Stimulated activated CD8-positive, alpha-beta memory T cell treated with anti-CD3 and anti-CD28 coated beads, Interleukin-2, amount 100 ng/mL, for 48 hours (primary cell): ENCODE measurements around the gene SPTBN1.

Experiments used
- DNase-seq, 2 donors: peaks; one replicate each; pipeline ENCODE4 v3.0.0-alpha.2; 2020; ENCODE audit warnings: low read depth in 2 of 2

The SPTBN1 gene

DNA sequence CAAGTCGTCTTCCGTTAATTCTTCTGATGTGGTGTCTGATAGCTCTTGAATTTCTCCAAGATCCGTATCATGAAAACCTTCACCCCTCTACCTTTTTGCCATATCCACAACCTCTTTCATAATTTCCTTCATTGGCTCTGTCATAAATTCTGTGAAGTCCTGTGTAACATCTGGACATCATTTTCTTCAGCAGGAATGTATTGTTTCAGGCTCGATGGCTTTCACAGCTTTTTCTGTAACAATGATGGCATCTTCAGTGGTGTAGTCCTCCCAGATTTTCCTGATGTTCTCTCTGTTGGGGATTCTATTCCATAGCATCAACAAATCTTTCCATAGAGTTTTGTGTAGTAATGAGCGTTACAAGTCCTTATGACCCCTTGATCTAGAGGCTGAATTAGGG, 153.1 kb downstream of the SPTBN1 start:
- no peak for DNase-seq

DNA sequence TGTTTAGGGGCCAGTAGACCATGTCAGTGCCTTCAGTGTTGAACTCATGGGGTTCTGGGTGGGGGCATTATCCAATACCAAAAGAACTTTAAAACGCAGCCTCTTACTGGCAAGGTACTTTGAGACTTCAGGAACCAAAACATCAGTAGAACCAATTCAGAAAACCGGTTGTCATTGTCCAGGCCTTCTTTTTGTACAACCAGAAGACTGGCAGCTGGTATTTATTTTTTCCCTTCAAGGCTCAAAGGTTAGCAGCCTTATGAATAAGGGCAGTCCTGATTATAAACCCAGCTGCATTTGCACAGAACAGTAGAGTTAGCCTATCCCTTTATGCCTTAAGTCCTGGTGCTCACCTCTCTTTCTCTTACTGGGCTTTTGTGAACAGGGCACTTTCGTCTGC, 153.5 kb downstream of the SPTBN1 start:
- no peak for DNase-seq

GRCh38 chr2:54610700-54611099, 154.6 kb downstream of the SPTBN1 start:
- no peak for DNase-seq

DNA sequence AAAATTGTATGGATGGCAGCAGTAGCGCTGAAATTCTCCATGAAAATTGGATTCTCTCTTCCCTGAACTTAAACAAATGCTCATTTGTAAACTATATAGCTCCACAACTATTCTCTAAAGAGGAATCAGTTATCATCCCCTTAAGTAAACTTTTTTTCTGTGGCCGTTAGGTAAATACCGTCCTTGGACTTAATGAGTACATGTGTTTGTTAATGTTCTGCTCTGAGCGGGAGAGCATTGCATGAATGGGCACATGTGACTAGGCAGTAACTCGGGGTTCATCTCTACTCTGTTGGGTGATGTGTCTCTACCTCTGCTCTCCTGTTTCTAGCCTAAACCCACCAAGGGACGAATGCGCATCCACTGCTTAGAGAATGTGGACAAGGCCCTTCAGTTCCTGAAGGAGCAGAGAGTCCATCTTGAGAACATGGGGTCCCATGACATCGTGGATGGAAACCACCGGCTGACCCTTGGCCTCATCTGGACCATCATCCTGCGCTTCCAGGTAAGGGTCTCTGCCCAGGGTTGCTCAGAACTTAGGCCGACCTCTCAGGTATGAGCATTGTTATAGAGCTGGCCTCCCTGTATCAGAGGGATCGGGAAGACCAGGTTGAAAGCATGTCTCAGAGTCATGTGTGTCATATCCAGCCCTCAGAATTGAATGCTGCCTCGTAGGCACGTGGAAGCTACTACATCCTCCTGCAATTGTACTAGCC, 155.9 kb downstream of the SPTBN1 start:
- no peak for DNase-seq

- DNase-seq, result no peak
Measured at GRCh38 chr2:54613386-54613785, 157.3 kb downstream of the SPTBN1 start.

- DNase-seq, result no peak
Measured at GRCh38 chr2:54613794-54614257, 157.7 kb downstream of the SPTBN1 start.

GRCh38 chr2:54614819-54615218, 158.7 kb downstream of the SPTBN1 start:
- no peak for DNase-seq

- no peak for DNase-seq
Measured at GRCh38 chr2:54615832-54616534, 159.9 kb downstream of the SPTBN1 start.

GRCh38 chr2:54617409-54617808, 161.3 kb downstream of the SPTBN1 start:
- DNase-seq, result no peak

DNA sequence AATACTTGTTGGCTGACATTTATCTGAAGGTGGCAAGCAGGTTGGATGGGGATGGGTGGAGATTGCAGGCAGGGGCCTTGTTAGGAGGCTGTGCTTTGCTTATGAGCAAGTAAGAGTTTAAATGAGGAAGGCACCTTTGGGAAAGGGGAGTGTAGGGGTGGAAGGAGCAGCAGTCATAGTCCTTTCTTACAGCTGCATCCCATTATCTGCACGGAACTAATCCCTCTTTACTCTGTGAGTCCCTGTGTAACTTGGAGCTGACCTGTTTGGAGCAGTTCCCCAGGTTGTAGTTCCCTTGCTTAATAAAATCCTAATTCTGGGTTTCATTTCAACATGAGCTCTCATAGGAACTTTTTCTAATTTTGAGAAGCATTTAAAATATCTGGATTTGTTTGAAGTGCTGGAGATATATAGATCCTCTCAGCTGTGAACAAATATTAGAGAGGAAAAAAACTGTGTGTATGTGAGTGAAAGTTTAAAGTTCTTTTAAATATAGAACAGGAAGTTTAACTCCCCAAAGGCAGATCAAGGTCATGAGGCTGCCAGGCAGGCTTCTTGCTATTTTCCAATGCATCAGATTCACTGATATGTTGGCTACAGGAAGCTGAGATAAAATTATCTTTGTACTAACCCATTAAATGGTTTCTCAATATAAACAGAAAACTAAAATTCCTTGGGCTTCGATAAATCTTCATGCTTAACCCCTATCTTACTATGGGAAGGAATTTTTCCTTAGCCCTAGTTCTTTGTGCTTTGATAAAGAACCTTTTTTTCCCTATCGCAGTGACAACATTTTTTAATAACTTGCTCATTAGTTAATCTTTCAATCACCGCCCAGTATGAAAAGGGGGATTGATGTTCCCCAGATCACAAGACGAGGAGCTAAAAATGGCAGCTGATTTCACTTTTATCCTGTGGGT, 162.8 kb downstream of the SPTBN1 start:
- no peak for DNase-seq

- no peak for DNase-seq
Measured at GRCh38 chr2:54619660-54620231, 163.6 kb downstream of the SPTBN1 start.

GRCh38 chr2:54620948-54621347, 164.8 kb downstream of the SPTBN1 start:
- no peak for DNase-seq

- no peak for DNase-seq
Measured at GRCh38 chr2:54624591-54625071, 168.5 kb downstream of the SPTBN1 start.

GRCh38 chr2:54626131-54626530, 170.0 kb downstream of the SPTBN1 start:
- no peak for DNase-seq

DNA sequence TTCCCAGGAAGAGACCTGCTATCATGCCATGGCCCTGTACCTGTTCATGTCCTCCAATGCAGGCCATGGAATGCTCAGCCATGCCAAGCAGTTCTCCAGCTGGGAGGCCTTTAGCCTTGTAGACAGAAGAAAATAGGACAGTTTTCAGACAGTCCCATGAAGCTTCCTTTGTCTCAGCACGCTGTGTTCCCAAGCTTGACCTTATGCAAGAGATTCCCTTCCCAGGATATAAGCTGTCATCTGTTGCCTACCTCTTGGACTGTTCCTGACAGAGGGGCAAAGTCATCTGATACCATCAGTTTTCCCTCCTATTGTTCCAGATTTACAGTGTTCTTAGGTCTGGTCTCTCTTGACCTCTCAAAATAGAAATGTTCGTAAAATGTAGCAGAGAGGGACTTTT, 170.8 kb downstream of the SPTBN1 start:
- no peak for DNase-seq

GRCh38 chr2:54627973-54628372, 171.8 kb downstream of the SPTBN1 start:
- DNase-seq, result no peak

- no peak for DNase-seq
Measured at GRCh38 chr2:54628418-54628817, 172.3 kb downstream of the SPTBN1 start.

DNA sequence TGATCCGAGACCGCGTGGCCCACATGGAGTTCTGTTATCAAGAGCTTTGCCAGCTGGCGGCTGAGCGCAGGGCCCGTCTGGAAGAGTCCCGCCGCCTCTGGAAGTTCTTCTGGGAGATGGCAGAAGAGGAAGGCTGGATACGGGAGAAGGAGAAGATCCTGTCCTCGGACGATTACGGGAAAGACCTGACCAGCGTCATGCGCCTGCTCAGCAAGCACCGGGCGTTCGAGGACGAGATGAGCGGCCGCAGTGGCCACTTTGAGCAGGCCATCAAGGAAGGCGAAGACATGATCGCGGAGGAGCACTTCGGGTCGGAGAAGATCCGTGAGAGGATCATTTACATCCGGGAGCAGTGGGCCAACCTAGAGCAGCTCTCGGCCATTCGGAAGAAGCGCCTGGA, 172.8 kb downstream of the SPTBN1 start:
- DNase-seq, result no peak

DNA sequence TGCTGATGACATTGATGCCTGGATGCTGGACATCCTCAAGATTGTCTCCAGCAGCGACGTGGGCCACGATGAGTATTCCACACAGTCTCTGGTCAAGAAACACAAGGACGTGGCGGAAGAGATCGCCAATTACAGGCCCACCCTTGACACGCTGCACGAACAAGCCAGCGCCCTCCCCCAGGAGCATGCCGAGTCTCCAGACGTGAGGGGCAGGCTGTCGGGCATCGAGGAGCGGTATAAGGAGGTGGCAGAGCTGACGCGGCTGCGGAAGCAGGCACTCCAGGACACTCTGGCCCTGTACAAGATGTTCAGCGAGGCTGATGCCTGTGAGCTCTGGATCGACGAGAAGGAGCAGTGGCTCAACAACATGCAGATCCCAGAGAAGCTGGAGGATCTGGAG, 173.3 kb downstream of the SPTBN1 start:
- DNase-seq, result no peak

DNA sequence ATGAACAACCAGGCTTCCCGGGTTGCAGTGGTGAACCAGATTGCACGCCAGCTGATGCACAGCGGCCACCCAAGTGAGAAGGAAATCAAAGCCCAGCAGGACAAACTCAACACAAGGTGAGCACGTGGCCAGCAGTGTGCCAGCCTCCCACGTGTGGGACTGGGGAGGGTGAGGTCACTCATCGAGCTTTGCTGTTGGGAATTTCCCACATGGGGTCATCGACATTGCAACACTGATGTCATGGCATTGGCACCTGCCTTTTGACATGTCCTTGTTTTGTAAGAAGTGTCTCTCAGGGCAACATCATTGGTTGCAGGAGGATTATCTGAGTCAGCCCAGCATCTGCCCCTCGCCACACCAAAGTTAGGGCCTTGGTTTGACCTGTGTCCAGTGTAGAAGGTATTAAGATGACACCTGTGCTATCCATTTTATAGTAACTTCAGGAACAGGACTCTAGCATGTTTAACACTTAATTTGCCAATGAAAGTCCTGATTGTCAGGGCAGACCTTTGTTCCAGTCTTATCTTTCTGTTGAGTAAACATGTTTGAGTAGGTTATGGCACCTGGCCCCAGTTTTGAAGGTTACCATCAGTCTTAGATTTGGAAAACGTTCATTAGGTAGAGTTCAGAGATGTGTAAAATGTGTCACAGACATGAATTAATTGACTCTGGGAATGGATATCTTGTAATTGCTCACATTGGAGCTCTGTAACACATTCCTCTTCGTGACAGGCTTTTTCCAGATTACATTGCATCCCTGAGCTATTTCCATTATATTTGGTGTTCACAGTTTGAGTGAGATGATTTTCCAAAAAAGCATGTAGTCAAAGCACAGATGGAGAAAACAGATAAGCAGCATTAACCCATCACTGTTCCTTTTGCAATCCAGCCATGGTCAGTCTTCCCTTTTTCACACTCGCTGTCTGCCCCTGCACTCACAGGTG, 174.1 kb downstream of the SPTBN1 start:
- DNase-seq, result peak in 1 of 2 donors; percentile 11
